Occipital lobe (tissue), 2 donors: ENCODE data around the gene RUFY2. TPM values are rescaled to one million over a fixed set of nuclear protein-coding genes. Genes with fewer than 3 reads are reported as not detected.
"Not testable (repeated sequence)": the region's sequence is repeated elsewhere in the genome, so short reads cannot be mapped to it uniquely, and the experiment has no call there.

Experiments used
- DNase-seq: peaks from one replicate; lab custom pipeline; 2025; lab: John Stamatoyannopoulos, UW
- total RNA-seq: library from RNA; depleted of rRNA; stranded (reverse); fragments of >200 nt; gene quantifications from one replicate; pipeline ENCODE4 v1.2.3, GENCODE V29; 2014

Gene RUFY2, protein sequence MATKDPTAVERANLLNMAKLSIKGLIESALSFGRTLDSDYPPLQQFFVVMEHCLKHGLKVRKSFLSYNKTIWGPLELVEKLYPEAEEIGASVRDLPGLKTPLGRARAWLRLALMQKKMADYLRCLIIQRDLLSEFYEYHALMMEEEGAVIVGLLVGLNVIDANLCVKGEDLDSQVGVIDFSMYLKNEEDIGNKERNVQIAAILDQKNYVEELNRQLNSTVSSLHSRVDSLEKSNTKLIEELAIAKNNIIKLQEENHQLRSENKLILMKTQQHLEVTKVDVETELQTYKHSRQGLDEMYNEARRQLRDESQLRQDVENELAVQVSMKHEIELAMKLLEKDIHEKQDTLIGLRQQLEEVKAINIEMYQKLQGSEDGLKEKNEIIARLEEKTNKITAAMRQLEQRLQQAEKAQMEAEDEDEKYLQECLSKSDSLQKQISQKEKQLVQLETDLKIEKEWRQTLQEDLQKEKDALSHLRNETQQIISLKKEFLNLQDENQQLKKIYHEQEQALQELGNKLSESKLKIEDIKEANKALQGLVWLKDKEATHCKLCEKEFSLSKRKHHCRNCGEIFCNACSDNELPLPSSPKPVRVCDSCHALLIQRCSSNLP
- total RNA-seq, result 119 TPM

DNA sequence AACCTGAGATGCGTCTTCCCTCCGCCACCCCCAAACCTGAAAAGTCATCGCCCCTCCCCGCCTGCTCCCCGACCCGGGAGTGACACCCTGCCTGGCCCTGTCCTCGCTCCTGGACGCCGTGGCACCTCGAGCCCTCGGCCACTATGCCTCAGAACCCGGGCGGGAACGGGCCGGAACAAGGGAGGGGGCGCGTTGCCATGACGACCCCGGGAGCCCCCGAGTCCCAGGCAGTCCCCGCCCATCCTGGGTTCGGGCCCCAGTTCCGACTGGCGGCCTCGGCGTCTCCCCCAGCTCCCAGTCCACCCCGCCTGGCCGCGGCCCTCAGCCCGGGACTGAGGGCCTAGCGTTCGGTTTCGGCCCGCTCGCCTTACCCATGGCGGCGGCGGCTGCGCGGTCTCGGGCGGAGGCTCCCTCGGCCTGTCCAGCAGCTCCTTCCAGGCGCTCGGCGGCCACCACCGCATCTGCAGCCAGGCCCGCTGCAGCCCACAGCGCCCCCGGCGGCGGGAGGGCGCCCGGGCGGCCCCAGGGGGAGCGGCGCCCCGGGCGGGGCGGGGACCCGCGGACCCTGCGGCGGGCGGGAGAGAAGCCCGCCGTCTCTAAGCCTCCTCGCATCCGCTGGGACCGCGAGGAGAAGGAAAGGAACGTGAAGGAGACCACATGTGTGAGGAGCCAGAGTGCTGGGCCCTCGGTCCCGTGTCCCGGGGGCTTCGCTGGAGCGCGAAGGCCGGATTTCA lies at the start of gene RUFY2:
Gene RUFY2, minus strand, starts transcription at position 463 of the 734 bp plus-strand sequence. Its CDS starts 88 bp downstream, at position 375.
- DNase-seq, result peak; percentile 81

DNA sequence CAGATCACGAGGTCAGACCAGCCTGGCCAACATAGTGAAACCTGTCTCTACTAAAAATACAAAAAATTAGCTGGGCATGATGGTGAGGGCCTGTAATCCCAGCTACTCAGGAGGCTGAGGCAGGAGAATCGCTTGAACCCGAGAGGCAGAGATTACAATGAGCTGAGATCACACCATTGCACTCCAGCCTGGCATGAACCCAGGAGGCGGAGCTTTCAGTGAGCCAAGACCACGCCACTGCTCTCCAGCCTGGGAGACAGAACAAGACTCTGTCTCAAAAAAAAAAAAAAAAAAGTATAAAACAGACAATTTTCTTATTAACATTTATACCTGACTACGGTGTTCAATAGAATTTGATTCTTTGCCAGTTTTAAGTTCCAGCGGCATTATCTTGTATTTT lies 42.6 kb upstream of the RUFY2 start:
- DNase-seq, result not testable (repeated sequence)

DNA sequence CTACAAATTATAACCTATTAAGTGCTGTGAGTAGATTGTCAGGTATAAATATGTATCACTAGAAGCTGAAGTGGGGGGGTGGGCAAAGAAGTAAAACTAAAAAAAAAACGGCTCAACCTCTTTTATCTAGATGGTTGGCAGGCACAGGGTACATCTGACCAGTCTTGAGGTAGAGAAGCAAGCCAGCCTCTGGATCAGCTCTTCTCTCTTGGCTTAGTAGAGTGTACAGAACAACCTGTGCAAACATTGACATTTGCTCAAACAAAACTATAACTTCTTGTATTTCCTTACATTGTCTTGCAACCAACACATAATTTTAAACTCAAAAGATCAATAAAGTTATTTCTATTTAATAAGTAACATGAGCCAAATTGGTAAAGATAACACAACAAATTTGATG lies 39.1 kb upstream of the RUFY2 start:
- no peak for DNase-seq

DNA sequence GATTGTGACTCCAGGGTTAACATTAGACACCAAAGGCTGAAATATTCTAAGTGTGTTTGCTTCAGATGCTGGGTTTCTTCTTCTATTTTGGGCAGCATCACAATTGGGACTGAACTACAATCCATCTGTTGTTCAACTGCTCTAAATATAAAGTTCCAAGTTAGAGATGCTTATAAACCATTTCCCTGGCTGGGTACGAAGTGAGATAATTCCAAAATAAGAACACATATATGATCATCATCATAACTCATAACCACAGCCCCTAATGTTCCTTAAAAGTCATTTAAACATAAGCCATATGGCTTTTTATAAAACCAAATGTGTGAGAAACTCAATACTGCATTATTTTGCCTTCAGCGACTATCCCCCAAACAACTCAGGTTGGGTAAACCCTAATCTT lies 35.9 kb upstream of the RUFY2 start:
- DNase-seq, result no peak

DNA sequence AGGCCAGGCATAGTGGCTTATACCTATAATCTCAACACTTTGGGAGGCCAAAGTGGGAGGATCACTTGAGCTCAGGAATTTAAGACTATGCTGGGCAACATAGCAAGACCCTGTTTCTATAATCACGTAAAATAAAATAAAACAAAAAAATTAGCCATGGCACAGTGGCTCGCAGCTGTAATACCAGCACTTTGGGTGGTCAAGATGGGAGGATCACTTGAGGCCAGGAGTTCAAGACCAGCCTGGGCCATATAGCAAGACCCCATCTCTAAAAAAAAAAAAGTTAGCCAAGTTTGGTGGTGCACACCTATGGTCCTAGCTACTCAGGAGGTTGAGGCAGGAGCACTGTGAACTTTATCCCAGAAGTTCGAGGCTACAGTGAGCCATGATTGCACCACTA lies 33.8 kb upstream of the RUFY2 start:
- DNase-seq, result no peak

DNA sequence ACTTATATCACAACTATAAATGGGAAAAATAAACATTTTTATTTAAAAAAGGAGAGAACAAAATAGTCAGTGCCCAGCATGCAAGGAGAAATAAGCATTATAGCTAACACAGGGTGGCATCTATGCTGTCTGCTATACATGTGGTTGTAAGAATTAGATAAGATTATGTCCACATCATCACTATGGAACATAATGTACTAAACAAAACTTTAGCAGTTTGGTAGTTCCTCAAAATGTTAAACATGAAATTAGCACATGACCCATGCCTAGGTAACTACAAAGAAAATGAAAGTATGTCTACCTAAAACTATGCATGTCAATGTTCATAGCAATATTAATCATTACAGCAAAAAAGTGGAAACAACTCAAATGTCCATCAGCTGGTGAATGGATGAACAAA lies 28.7 kb upstream of the RUFY2 start:
- DNase-seq, result no peak

DNA sequence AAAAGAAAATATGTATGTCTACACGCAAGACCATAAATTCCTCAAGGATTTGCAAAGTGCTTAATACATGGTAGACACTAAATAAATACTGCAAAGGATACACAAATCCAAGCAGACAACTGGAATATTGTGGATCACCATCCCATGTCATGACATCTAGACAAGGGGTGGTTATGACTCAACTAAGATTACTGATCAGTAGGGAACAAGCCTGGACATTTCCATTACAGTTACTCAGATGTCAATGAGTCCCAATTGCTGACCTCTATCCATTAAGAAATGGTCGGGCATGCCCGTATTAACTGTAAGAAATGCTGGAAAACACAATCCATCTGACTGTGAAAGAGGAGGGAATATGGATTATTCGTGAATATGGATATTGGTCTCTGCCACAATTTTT lies 27.6 kb upstream of the RUFY2 start:
- DNase-seq, result no peak

DNA sequence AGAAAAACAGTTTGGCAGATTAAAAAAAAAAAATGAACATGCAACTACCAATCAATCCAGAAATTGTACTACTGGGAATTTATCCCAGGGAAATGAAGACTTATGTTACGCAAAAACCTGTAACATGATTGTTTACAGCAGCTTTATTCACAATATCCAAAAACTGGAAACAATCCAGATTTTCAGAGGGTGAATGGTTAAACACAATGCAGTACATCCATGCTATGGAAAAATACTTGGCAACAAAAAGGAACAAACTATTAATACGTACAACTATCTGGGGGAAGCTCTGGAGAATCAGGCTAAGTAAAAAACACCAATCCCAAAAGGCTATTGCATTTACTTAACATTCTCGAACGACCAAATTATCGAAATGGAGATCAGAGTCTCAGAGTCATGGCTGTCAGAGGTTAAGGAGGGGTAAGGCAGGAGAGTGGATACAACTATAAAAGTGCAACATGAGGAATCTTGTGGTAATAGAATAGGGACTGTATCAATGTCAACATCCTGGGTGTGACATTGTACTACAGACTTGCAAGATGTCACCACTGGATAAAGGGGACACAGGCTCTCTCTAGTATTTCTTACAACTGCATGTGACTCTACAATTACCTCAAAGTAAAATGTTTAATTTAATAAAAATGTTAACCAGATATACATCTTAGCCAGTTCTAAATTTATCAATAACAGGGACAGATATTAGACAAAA lies 21.5 kb upstream of the RUFY2 start:
- DNase-seq, result no peak

DNA sequence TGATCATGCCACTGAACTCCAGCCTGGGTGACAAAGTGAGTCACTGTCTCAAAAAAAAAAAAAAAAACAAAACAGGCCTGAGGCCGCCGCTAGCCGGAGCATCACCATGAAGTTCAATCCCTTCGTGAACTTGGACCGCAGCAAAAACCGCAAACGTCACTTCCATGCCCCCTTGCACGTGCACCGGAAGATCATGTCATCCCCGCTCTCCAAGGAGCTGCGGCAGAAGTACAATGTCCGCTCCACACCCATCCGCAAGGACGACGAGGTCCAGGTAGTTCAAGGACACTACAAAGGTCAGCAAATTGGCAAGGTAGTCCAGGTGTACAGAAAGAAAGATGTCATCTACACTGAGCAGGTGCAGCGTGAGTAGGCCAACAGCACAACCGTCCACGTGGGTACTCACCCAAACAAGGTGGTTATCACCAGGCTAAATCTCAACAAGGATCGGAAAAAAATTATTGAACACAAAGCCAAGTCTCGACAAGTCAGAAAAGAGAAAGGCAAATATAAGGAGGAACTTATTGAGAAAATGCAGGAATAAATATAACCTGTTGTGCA lies 17.5 kb upstream of the RUFY2 start:
- DNase-seq, result no peak

DNA sequence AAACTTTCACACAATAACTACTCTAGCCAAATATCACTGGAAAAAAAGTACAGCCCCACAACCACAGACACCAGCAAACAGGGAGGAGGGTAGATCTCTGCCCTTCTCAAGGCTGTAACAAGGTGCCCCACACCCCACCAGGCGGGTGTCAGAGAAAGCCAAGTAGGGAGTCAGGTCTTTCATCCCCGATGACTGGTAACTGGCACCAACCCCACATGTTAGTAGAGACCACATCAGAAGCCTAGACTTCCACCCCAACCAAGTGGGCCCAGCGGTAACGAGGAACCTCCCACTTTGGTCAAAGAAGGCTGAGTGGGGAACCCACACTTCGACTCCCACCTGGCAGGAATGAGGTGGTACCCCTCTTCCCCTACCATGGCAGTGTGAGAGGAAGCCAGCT lies 16.4 kb upstream of the RUFY2 start:
- no peak for DNase-seq

DNA sequence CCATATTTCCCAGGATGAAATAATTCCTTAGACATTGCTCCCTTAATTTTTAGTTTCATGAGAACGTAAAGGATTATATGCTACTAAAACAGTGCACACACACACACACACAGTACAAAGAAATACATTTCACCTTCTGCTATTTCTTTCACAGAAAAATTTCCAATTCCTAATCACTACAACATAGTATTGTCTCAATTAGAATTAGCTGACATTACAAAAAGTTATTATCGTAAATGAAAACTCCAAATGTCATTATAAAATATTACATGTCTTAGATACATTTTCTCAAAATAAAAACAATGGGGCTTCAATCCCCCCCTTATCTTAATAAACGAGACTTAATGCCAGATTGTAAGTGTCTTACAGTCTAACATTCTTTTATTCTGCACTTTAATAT lies 12.3 kb upstream of the RUFY2 start:
- no peak for DNase-seq

DNA sequence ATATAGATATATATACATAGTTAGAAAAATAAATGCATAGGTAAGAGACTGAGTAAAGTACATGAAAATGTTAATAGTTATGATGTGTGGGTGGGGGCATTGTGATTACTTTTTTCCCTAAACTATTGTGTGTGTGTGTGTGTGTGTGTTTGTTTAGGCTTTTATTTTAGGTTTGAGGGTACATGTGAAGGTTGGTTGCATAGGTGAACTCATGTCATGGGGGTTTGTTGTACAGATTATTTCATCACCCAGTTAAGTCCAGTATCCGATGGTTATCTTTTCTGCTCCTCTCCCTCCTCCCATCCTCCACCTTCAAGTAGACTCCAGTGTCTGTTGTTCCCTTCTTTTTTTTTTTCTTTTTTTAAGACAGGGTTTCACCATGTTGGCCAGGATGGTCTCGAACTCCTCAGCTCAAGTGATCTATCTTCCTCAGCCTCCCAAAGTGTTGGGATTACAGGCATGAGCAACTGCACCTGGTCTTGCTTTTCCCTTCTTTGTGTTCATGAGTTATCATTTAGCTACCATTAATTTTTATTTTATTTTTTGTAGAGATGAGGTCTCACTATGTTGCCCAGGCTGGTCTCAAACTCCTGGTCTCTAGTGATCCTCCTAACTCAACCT lies 1.9 kb upstream of the RUFY2 start:
- DNase-seq, result no peak

DNA sequence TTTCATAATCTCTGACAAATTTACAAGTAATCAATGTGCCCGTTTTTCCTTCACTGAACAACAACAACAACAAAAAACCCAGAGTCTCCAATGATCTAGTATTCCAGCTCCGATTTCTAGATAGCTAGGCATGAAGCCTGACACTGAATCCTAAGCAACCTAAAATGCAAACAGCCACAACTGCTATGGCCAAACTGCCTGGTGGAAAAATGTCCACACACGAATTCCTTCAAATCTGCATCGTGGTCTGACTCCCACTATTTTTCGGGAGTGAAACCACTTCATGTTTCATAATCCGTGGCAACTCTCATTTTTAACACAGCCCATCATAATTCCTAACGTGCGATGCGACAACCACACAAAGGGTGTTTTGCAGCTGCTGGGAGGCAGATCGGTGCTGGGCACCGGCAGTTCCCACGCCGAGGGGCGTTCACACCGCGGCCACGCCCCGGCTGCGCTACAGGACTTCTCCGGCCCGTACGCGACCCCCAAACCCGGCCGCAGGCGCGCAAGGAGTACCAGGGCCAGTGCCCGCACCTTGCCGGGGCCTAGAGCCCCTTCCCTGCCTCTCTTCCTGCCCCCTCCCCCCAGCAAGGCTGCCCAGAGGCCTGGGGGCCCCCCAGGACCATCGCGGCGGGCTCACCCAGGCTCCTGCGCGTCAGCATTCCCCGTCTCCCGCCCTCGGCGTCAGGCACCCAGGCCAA lies 814 bp downstream of the RUFY2 start:
- peak; percentile 57 for DNase-seq

DNA sequence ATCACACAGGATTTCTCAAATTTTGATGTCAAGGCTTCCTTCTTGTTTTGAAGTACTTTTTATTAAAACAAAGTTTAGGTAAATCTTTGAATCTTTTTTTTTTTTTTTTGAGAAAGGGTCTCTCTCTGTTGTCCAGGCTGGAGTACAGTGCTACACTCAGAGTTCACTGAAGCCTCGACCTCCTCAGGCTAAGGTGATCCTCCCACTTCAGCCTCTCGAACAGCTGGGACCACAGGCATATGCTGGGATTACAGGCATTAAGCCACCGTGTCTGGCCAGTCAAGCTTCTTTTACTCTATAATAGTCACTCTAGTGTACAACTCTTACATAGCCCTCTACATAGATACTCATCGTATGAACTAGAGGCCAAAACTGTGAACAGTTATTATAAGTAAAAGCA lies 3.4 kb downstream of the RUFY2 start:
- no peak for DNase-seq

DNA sequence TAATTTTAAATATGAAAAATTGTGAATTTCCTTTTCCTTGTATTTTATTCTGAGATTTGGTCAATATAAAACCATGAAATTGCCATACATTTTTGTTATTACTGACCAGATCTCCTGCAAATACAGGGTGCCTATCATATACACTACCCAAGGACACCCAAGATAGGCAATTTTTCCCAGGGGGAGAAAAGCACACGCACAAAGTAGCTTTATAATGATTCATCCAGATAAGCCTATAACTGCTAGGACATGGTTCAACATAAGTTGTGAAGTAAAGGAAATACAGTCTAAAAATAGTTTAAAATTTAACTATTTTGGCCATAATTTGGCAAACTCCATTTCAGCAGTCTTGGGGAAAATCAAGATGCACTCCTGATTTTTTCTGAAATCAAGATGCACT lies 4.8 kb downstream of the RUFY2 start:
- no peak for DNase-seq

DNA sequence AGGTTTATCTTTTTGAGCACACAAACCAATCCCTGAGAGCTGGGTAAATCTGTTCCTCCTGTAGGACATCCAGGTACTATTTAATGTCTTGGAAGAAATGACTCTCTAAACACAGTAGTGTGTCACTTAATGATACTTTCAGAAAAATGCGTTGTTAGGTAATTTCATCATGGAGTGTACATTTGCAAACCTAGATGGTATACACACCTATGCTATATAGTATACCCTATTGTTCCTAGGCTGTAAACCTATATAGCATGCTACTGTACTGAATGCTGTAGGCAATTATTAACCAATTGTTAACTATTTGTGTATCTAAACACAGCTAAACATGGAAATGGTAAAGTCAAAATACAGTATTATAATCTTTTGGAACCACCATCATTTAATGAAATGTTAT lies 10.1 kb downstream of the RUFY2 start:
- no peak for DNase-seq

DNA sequence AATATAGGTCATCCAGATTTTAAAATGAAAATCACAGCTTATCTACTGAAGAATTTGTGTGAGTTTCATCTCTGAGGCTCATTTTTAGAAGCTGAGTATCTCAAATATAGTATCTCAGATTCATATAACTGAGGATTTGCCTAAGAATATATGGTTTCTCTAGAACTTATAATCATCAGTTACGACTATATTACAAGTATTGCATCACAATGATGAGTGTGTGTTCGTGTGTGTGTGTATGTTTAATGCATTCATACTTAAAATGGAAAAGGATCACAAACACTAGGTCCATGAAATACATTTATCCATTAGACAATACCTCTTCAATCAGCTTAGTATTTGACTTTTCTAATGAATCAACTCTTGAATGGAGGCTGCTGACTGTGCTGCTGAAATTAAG lies 21.3 kb downstream of the RUFY2 start:
- no peak for DNase-seq

DNA sequence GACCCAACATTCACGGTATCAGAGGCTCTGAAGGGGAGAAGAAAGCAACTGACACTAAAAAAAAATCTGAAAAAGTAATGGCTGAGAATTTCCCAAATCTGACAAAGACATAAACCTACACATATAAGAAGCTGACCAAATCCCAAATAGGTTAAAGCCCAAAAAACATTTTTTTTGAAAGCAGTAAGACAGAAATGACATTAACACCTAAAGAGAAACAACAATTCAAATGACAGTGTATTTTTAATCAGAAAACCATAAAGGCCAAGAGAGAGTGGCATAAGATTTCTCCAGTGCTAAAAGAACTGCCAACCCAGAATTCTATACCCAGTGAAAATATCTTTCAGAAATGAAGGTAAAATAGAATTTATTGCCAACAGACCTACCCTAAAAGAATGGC lies 35.5 kb downstream of the RUFY2 start:
- no peak for DNase-seq

DNA sequence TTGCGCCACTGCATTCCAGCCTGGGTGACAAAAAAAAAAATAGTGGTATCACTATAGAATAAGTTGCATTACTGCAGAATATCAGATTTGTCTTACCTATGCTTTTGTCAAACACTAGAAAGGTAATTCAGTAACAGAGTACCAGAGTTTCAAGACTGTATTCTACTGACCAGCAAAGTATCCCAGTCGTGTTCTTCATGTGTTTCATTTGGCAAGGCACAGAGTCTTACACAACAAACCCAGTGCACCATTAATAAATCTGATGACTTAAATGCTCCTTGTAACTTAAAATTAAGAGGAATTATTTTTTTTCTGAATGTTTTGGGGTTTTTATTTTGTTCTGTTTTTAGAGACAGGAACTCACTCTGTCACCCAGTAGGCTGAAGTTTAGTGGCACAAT lies 40.0 kb downstream of the RUFY2 start:
- DNase-seq, result no peak

DNA sequence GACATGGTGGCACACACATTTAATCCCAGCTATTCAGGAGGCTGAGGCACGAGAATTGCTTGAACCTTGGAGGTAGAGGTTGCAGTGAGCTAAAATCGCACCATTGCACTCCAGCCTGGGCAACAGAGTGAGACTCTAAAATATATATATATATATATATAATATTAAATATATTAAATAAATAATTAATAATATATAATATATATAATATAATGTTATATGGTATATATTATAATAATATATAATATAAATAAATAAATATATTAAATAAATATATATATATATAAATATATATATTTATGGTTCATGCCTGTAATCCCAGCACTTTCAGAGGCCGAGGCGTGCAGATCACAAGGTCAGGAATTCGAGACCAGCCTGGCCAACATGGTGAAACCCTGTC lies 40.5 kb downstream of the RUFY2 start:
- DNase-seq, result no peak

DNA sequence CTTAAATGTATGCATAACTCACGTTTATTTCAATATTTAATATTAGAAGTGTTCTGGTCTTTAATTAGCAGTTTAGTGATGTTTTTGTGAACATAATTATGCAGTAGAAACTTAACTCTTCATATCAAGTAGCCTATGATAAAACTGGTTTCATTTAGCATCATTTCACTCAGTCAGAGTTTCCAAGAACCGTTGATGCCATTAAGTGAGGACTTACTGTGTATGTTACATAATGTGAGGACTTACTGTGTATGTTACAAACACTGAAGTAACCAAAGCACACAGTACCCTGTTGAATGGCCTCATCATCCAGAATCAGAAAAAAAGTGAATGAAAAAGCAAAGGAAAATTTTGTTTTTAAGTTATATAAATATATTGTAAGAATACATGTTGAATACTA lies 41.5 kb downstream of the RUFY2 start:
- no peak for DNase-seq
